Panc1 (cell line): ENCODE results near the gene SLC49A3. TPM values are rescaled to one million over a fixed set of nuclear protein-coding genes. Genes with fewer than 3 reads are reported as not detected.

ENCODE experiments used
- ATAC-seq: fragments of 200-7000 bp; cut with Tn5 transposase; 2 replicates; pipeline ENCODE4 v1.9.1; 2020; ENCODE audit warnings: mild to moderate bottlenecking, moderate library complexity
- BruUV-seq: library from RNA; stranded (reverse); fragments of 400-500 nt; replicated peaks from 2 replicates; lab custom pipeline; 2021; lab: Mats Ljungman, UMichigan
- CTCF ChIA-PET: fragments of 300-600 bp; sonication (Branson Sonifier 250); formaldehyde crosslinking; loops from one replicate; lab custom pipeline; 2022; ENCODE audit warnings: antibody characterized with exemption; lab: Charles Lee
- POLR2A ChIA-PET: fragments of 300-600 bp; sonication (Branson Sonifier 250); formaldehyde crosslinking; loops from one replicate; lab custom pipeline; 2022; ENCODE audit warnings: antibody characterized with exemption; lab: Charles Lee
- DNase-seq: peaks from one replicate; pipeline ENCODE4 v3.0.0-alpha.2; 2010; ENCODE audit warnings: low read depth, low spot score
- H3K27ac ChIP-seq: 2 replicates; pipeline ENCODE4 v1.5.1; 2011; ENCODE audit warnings: mild to moderate bottlenecking, low read length, inconsistent platforms
- H3K27me3 ChIP-seq: fragments of 200-500 bp; sonication (Bioruptor generic); 2 replicates; pipeline ENCODE4 v1.6.0; 2014; ENCODE audit warnings: low read length, inconsistent platforms; ENCODE audit not compliant: control insufficient read depth, insufficient read depth
- H3K36me3 ChIP-seq: fragments of 200-500 bp; sonication (Bioruptor generic); 2 replicates; pipeline ENCODE4 v1.5.1; 2014; ENCODE audit warnings: inconsistent platforms, mild to moderate bottlenecking, low read length, moderate library complexity; ENCODE audit not compliant: control insufficient read depth, insufficient read depth
- H3K4me1 ChIP-seq: 2 replicates; pipeline ENCODE4 v1.5.1; 2011; ENCODE audit warnings: inconsistent platforms, mild to moderate bottlenecking, low read length, moderate library complexity; ENCODE audit not compliant: control insufficient read depth, insufficient read depth
- H3K4me3 ChIP-seq, 2 experiments: 2 replicates each; pipeline ENCODE4 v1.5.1; 2011 to 2012; ENCODE audit warnings: low read depth in 2 of 2, low read length in 2 of 2, mild to moderate bottlenecking in 2 of 2, inconsistent platforms in 1 of 2, moderate library complexity in 1 of 2
- H3K9me3 ChIP-seq: fragments of 200-500 bp; sonication (Bioruptor generic); 2 replicates; pipeline ENCODE4 v1.5.1; 2014; ENCODE audit warnings: low read depth, mild to moderate bottlenecking, inconsistent platforms, low read length, moderate library complexity; ENCODE audit not compliant: control insufficient read depth, insufficient read depth
- CTCF ChIP-seq: fragments of 450-650 bp; IDR thresholded peaks from 2 replicates; pipeline ENCODE4 v1.5.1; 2017; ENCODE audit warnings: mild to moderate bottlenecking
- POLR2AphosphoS5 ChIP-seq: IDR thresholded peaks from 2 replicates; pipeline ENCODE4 v1.6.1; 2012; ENCODE audit warnings: mild to moderate bottlenecking, low read depth, low read length, moderate library complexity
- REST ChIP-seq, 2 experiments: IDR thresholded peaks; 2 replicates each; pipeline ENCODE4 v1.6.1; 2011 to 2012; ENCODE audit warnings: low read depth in 2 of 2, control low read depth in 1 of 2, low read length in 1 of 2, mild to moderate bottlenecking in 1 of 2, moderate library complexity in 1 of 2; ENCODE audit not compliant: insufficient read depth in 1 of 2
- SIN3A ChIP-seq: IDR thresholded peaks from 2 replicates; pipeline ENCODE4 v1.6.1; 2012; ENCODE audit warnings: low read depth, mild to moderate bottlenecking, low read length, moderate library complexity, borderline replicate concordance; ENCODE audit not compliant: insufficient read depth
- TCF7L2 ChIP-seq: IDR thresholded peaks from 2 replicates; pipeline ENCODE4 v1.6.1; 2011; ENCODE audit warnings: mild to moderate bottlenecking, low read depth, low read length, inconsistent platforms
- in situ Hi-C: cut with HindIII; loops from 2 replicates; pipeline ENCODE4 v1.10.0; 2016; ENCODE audit warnings: low sequenced_read_pairs, low pct_unique_long_range_greater_than_20kb
- intact Hi-C: fragments of 100-400 bp; cut with micrococcal nuclease; formaldehyde crosslinking; loops from one replicate; pipeline ENCODE4 v1.10.0; 2022; ENCODE audit not compliant: unreplicated experiment
- total RNA-seq: library from RNA; stranded (reverse); gene quantifications from one replicate; pipeline ENCODE4 v1.2.1, GENCODE V29; 2021; ENCODE audit not compliant: unreplicated experiment

Gene SLC49A3
- total RNA-seq, 1 experiment from 2014 or later = 0.62 TPM

GRCh38 chr4:632926-633325 is 56.0 kb downstream of the SLC49A3 start:
- intact Hi-C loops (no loop called here), in situ Hi-C loops (no loop called here)
- ATAC-seq (no peak), DNase-seq (no peak)
- POLR2A ChIA-PET = no interaction called here
- BruUV-seq = no TSS peak
- Histone ChIP-seq H3K36me3 (no peaks in the 10 kb centered on the region), H3K4me1 (no peaks in the 10 kb centered on the region), H3K27me3 (no peaks in the 10 kb centered on the region), H3K27ac (no peak overlapping the region), H3K4me3 (no peak overlapping the region), H3K9me3 (no peaks in the 10 kb centered on the region)
- CTCF ChIA-PET = no interaction called here
- TF ChIP-seq REST (IDR thresholded peaks at IDR 0.05; ENCODE audit: insufficient read depth in 1 of 2, low read depth in 2 of 2, low read length in 1 of 2) (no peak), CTCF (no peak), TCF7L2 (no peak), POLR2AphosphoS5 (no peak), SIN3A (no peak)

- ATAC-seq = no peak
- POLR2A ChIA-PET = no interaction called here
- no peak overlapping the region for H3K27ac ChIP-seq
- BruUV-seq = no TSS peak
- no peaks in the 10 kb centered on the region for H3K9me3 ChIP-seq
- H3K36me3 ChIP-seq = no peaks in the 10 kb centered on the region
- in situ Hi-C loops (no loop called here), intact Hi-C loops (no loop called here)
- no peak for TF ChIP-seq REST (IDR thresholded peaks at IDR 0.05; ENCODE audit: insufficient read depth in 1 of 2, low read depth in 2 of 2, low read length in 1 of 2)
- no peaks in the 10 kb centered on the region for H3K4me1 ChIP-seq
- no peak for DNase-seq
- CTCF ChIA-PET = no interaction called here
- H3K4me3 ChIP-seq = no peak overlapping the region
- no peaks in the 10 kb centered on the region for H3K27me3 ChIP-seq
These were observed 56.7 kb downstream of the SLC49A3 start for GRCh38 chr4:632196-632790.

Other genes with a start within 250 kb of the SLC49A3 start
- 21.5 TPM for gene ZNF721, start 190.0 kb downstream of the SLC49A3 start, total RNA-seq
- 53.9 TPM for gene PIGG, start 189.9 kb downstream of the SLC49A3 start, total RNA-seq
- not detected for gene TMEM271, start 112.9 kb downstream of the SLC49A3 start, total RNA-seq
- gene PDE6B, start 63.6 kb downstream of the SLC49A3 start, total RNA-seq = 6.5 TPM
- 257 TPM for gene ATP5ME, start 14.9 kb downstream of the SLC49A3 start, total RNA-seq
- 12.0 TPM for gene MYL5, start 14.6 kb downstream of the SLC49A3 start, total RNA-seq
- 44.6 TPM for gene PCGF3, start 16.7 kb upstream of the SLC49A3 start, total RNA-seq
- gene CPLX1, start 137.0 kb upstream of the SLC49A3 start, total RNA-seq = 6.7 TPM
- 86.6 TPM for gene GAK, start 243.2 kb upstream of the SLC49A3 start, total RNA-seq
- 21.8 TPM for gene TMEM175, start 243.3 kb upstream of the SLC49A3 start, total RNA-seq